B cell (primary cell): ENCODE measurements around the gene DMC1. TPM values are rescaled to one million over a fixed set of nuclear protein-coding genes. Genes with fewer than 3 reads are reported as not detected.
A peak's percentile ranks its signal among the peaks of the same experiment; 100 is the strongest.

Source experiments
- ATAC-seq: fragments of 200-7000 bp; cut with Tn5 transposase; one replicate; pipeline ENCODE4 v1.10.0; 2021; ENCODE audit warnings: low read depth, mild to moderate bottlenecking, moderate number of reproducible peaks, moderate library complexity
- CTCF ChIA-PET: fragments of 350-600 bp; sonication (Branson Sonifier 250); formaldehyde crosslinking; loops from one replicate; lab custom pipeline; 2021; ENCODE audit warnings: antibody characterized with exemption, inconsistent platforms; lab: Charles Lee
- POLR2A ChIA-PET: fragments of 350-600 bp; sonication (Branson Sonifier 250); formaldehyde crosslinking; loops from one replicate; lab custom pipeline; 2021; ENCODE audit warnings: antibody characterized with exemption; lab: Charles Lee
- DNase-seq: peaks from one replicate; pipeline ENCODE4 v3.0.0; 2013
- H2AFZ ChIP-seq: 2 replicates; pipeline ENCODE4 v1.6.1; 2012; ENCODE audit warnings: mild to moderate bottlenecking, low read depth, low read length; ENCODE audit not compliant: insufficient read depth, poor library complexity, severe bottlenecking
- H3K27ac ChIP-seq, 2 donors: 1 replicate in 1 of 2; 2 replicates in 1 of 2; pipeline ENCODE4 v1.5.1; 2012 to 2013; ENCODE audit warnings: low read length in 2 of 2, mild to moderate bottlenecking in 2 of 2, moderate library complexity in 1 of 2
- H3K27me3 ChIP-seq, 4 experiments: fragments of 200-600 bp in 1 of 4; sonication (generic) in 1 of 4; replicated peaks in 1 of 4; 1 replicate in 2 of 4; 2 replicates in 2 of 4; pipeline versions ENCODE4 v1.6.1 to v1.7.0; 2013 to 2016; ENCODE audit warnings: low read length in 3 of 4, mild to moderate bottlenecking in 2 of 4, mixed read lengths in 1 of 4, moderate library complexity in 1 of 4; ENCODE audit not compliant: insufficient read depth in 4 of 4, control insufficient read depth in 3 of 4; ENCODE audit errors: control extremely low read depth in 1 of 4
- H3K36me3 ChIP-seq, 2 experiments: replicated peaks in 1 of 2; 1 replicate in 1 of 2; 2 replicates in 1 of 2; pipeline versions ENCODE4 v1.6.1 to v1.7.1; 2013; ENCODE audit warnings: low read length in 1 of 2; ENCODE audit not compliant: insufficient read depth in 2 of 2, control insufficient read depth in 1 of 2; ENCODE audit errors: control extremely low read depth in 1 of 2, extremely low read depth in 1 of 2
- H3K4me1 ChIP-seq, 2 donors: fragments of 200-600 bp in 1 of 2; sonication (generic) in 1 of 2; 1 replicate in 1 of 2; 2 replicates in 1 of 2; pipeline versions ENCODE4 v1.5.1 to v1.6.1; 2013 to 2017; ENCODE audit warnings: low read length in 2 of 2; ENCODE audit not compliant: control insufficient read depth in 2 of 2, insufficient read depth in 2 of 2
- H3K4me2 ChIP-seq: replicated peaks from 2 replicates; pipeline ENCODE3; 2012; ENCODE audit warnings: mild to moderate bottlenecking, low read depth, low read length; ENCODE audit not compliant: poor library complexity, severe bottlenecking
- H3K4me3 ChIP-seq, 5 experiments: fragments of 200-600 bp in 1 of 5; sonication (generic) in 1 of 5; 1 replicate in 3 of 5; 2 replicates in 2 of 5; pipeline versions ENCODE4 v1.5.1 to v1.7.0; 2011 to 2016; ENCODE audit warnings: low read length in 4 of 5, mild to moderate bottlenecking in 4 of 5, low read depth in 2 of 5, control low read depth in 1 of 5, moderate library complexity in 1 of 5; ENCODE audit not compliant: insufficient read depth in 1 of 5; ENCODE audit errors: control extremely low read depth in 1 of 5, extremely low read depth in 1 of 5
- H3K79me2 ChIP-seq: fragments of 200-600 bp; sonication (generic); one replicate; pipeline ENCODE4 v1.6.0; 2016; ENCODE audit warnings: low read length; ENCODE audit not compliant: control insufficient read depth, insufficient read depth
- H3K9ac ChIP-seq: fragments of 200-600 bp; sonication (generic); 2 replicates; pipeline ENCODE4 v1.6.1; 2017; ENCODE audit warnings: mild to moderate bottlenecking, low read length, moderate library complexity
- H3K9me3 ChIP-seq, 3 donors: one replicate each; pipeline versions ENCODE4 v1.6.1 to v1.7.1; 2013; ENCODE audit warnings: low read length in 2 of 3; ENCODE audit not compliant: control insufficient read depth in 2 of 3, insufficient read depth in 1 of 3; ENCODE audit errors: control extremely low read depth in 1 of 3
- H4K20me1 ChIP-seq: 2 replicates; pipeline ENCODE4 v1.6.0; 2012; ENCODE audit warnings: mild to moderate bottlenecking, low read length; ENCODE audit not compliant: insufficient read depth, control insufficient read depth, poor library complexity, severe bottlenecking
- H3K27ac Mint-ChIP-seq: one replicate; pipeline ENCODE4 v1.8.0; 2021; ENCODE audit warnings: mixed read lengths
- H3K27me3 Mint-ChIP-seq: one replicate; pipeline ENCODE4 v1.8.0; 2021; ENCODE audit warnings: mixed read lengths
- H3K4me1 Mint-ChIP-seq: one replicate; pipeline ENCODE4 v1.8.0; 2021; ENCODE audit warnings: mixed read lengths
- H3K4me3 Mint-ChIP-seq: one replicate; pipeline ENCODE4 v1.8.0; 2021; ENCODE audit warnings: mixed read lengths
- H3K9me3 Mint-ChIP-seq: one replicate; pipeline ENCODE4 v1.8.0; 2022; ENCODE audit warnings: mixed read lengths; ENCODE audit not compliant: insufficient read depth
- CTCF ChIP-seq: fragments of 200-600 bp; IDR thresholded peaks from one replicate; pipeline ENCODE4 v1.8.0; 2022; ENCODE audit warnings: antibody characterized with exemption, mild to moderate bottlenecking
- EZH2 ChIP-seq: IDR thresholded peaks from 2 replicates; pipeline ENCODE4 v1.6.1; 2012; ENCODE audit warnings: borderline replicate concordance, low read depth, mild to moderate bottlenecking, moderate library complexity, low read length; ENCODE audit not compliant: insufficient read depth, poor library complexity, severe bottlenecking
- WGBS: methylation state at CpG from one replicate; pipeline ENCODE4 v1.1.5; 2013; ENCODE audit warnings: missing lambda C conversion rate; ENCODE audit not compliant: insufficient coverage; 5-methylcytosine and 5-hydroxymethylcytosine counted together
- intact Hi-C: fragments of 100-400 bp; cut with micrococcal nuclease; formaldehyde crosslinking; loops from one replicate; pipeline ENCODE4 v1.10.0; 2022
- polyA plus RNA-seq: library from polyadenylated mRNA; depleted of rRNA; stranded (reverse); fragments of >200 nt; gene quantifications from 2 replicates; pipeline ENCODE4 v1.2.3, GENCODE V29; 2012
- total RNA-seq, 2 donors: library from RNA; stranded (reverse); fragments of 120-200 nt in 1 of 2; gene quantifications; 1 replicate in 1 of 2; 2 replicates in 1 of 2; pipeline versions ENCODE4 v1.2.3 to v1.2.4, GENCODE V29; 2013 to 2022

The DMC1 gene
- total and polyA plus RNA-seq, 2 donors (not counting 1 experiment from before 2014, with no cell fraction given), result 0.64 TPM; not detected in 1

GRCh38 chr22:38578505-38578904 lies 8.5 kb upstream of the DMC1 start:
- intact Hi-C loops, result no loop called here
- Histone ChIP-seq H3K36me3 (no peaks in the 10 kb centered on the region), H3K79me2 (no peaks in the 10 kb centered on the region), H3K4me1 (no peaks in the 10 kb centered on the region), H3K9me3 (no peaks in the 10 kb centered on the region), H3K4me3 (no peak overlapping the region), H3K27me3 (no peaks in the 10 kb centered on the region), H2AFZ (no peak overlapping the region), H4K20me1 (no peaks in the 10 kb centered on the region), H3K9ac (no peak overlapping the region), H3K27ac (no peak overlapping the region), H3K4me2 (no peak overlapping the region)
- H3K27ac Mint-ChIP-seq, result no peak overlapping the region
- 97% methylated on average over 4 of the region's 5 CpGs for WGBS
- TF ChIP-seq EZH2 (no peak), CTCF (no peak)
- CTCF ChIA-PET, result no interaction called here
- peaks cover 24% of the 10 kb centered on the region for H3K27me3 Mint-ChIP-seq
- DNase-seq, result no peak
- no peaks in the 10 kb centered on the region for H3K4me1 Mint-ChIP-seq
- POLR2A ChIA-PET, result no interaction called here
- no peak overlapping the region for H3K4me3 Mint-ChIP-seq
- ATAC-seq, result no peak
- H3K9me3 Mint-ChIP-seq, result no peaks in the 10 kb centered on the region

- H3K4me2 ChIP-seq, result no peak overlapping the region
- H3K4me3 Mint-ChIP-seq, result no peak overlapping the region
- H3K9ac ChIP-seq, result no peak overlapping the region
- ChIA-PET POLR2A (no interaction called here), CTCF (interaction anchor here (0.7 to 5.3 kb wide), 20 partner anchors 18 to 522 kb away, joined by 3 to 89 read pairs (median 3); no protein-coding TSS in a partner anchor)
- no peaks in the 10 kb centered on the region for H3K9me3 ChIP-seq
- H3K27me3 Mint-ChIP-seq, result no peaks in the 10 kb centered on the region
- H3K79me2 ChIP-seq, result no peaks in the 10 kb centered on the region
- DNase-seq (peak; percentile 66), ATAC-seq (no peak)
- H3K4me1 Mint-ChIP-seq, result peaks cover 14% of the 10 kb centered on the region
- TF ChIP-seq EZH2, result no peak
- TF ChIP-seq CTCF, result peak; percentile 77
- H3K4me3 ChIP-seq, result no peak overlapping the region
- WGBS, result no CpG with 5 or more reads among the region's 3 CpGs
- no peaks in the 10 kb centered on the region for H3K9me3 Mint-ChIP-seq
- H3K27me3 ChIP-seq, result no peaks in the 10 kb centered on the region
- no peak overlapping the region for H3K27ac Mint-ChIP-seq
- no peaks in the 10 kb centered on the region for H4K20me1 ChIP-seq
- intact Hi-C loops, result loop anchor here (1.0 to 5.0 kb wide), 4 partner anchors 160 to 515 kb away; partner anchors contain the start of gene PICK1
- H2AFZ ChIP-seq, result no peak overlapping the region
- H3K27ac ChIP-seq, result no peak overlapping the region
- no peaks in the 10 kb centered on the region for H3K36me3 ChIP-seq
- peaks cover 14 to 18% of the 10 kb centered on the region in 2 donors for H3K4me1 ChIP-seq
Measured at GRCh38 chr22:38572065-38572464, 2.1 kb upstream of the DMC1 start.
